SK-N-MC (cell line): ENCODE measurements around the gene PSME4.

Experiments used
- EZH2 ChIP-seq: fragments of 200-600 bp; sonication (generic); IDR thresholded peaks from one replicate; pipeline ENCODE4 v1.6.1; 2017; ENCODE audit warnings: antibody characterized with exemption
- POLR2AphosphoS5 ChIP-seq: IDR thresholded peaks from 2 replicates; pipeline ENCODE4 v1.6.1; 2012; ENCODE audit warnings: mild to moderate bottlenecking, low read depth, low read length, borderline replicate concordance

- TF ChIP-seq EZH2 (no peak), POLR2AphosphoS5 (no peak)
Observed at GRCh38 chr2:53944542-53944941, 26.3 kb downstream of the PSME4 start.
